GM12801 (cell line): ENCODE data around the gene SLC7A14.

Experiments used
- TF ChIP-seq, protein P1 (sequence below): IDR thresholded peaks from one replicate; pipeline ENCODE4 v1.5.1; 2011; ENCODE audit warnings: control low read depth; ENCODE audit not compliant: insufficient read length; ENCODE audit errors: extremely low read depth

SLC7A14 gene

DNA sequence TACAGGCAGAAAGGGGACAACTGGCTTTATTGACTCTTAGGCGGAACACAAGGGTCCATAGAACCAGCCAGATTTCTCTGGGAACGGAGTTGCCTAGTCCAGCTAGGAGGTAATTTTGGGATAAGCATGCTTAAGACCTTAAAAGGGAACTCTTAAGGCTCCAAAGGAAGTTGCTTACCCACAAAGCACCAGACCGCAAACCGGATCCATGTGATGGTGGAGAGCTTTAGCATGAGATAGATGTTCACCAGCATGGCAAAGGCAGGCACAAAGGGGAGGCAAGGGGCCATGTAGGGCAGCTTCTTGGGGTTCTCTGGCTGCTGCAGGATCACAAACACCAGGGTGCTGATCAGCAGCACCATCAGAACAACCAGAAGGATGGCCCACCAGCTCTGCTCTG, 105.8 kb downstream of the SLC7A14 start:
- TF ChIP-seq, protein P1, sequence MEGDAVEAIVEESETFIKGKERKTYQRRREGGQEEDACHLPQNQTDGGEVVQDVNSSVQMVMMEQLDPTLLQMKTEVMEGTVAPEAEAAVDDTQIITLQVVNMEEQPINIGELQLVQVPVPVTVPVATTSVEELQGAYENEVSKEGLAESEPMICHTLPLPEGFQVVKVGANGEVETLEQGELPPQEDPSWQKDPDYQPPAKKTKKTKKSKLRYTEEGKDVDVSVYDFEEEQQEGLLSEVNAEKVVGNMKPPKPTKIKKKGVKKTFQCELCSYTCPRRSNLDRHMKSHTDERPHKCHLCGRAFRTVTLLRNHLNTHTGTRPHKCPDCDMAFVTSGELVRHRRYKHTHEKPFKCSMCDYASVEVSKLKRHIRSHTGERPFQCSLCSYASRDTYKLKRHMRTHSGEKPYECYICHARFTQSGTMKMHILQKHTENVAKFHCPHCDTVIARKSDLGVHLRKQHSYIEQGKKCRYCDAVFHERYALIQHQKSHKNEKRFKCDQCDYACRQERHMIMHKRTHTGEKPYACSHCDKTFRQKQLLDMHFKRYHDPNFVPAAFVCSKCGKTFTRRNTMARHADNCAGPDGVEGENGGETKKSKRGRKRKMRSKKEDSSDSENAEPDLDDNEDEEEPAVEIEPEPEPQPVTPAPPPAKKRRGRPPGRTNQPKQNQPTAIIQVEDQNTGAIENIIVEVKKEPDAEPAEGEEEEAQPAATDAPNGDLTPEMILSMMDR, result no peak

DNA sequence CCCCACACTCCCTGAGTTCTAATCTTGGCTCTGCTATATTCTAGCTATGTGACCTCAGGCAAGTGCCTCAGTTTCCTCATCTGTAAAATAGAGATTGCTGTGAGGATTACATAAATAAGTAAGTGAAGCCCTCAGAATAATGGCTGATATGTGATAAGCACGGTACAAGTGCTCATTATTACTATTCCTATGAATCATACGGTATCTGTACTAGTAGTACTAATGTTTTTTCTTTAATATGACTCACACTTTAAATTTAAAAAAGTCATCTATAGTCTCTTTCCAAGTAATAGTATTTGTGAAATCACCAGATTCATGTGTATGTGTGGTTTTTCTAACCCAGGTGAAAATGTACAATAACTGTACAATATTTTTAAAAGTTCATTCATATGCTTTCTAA, 108.5 kb downstream of the SLC7A14 start:
- TF ChIP-seq, protein P1, result no peak

DNA sequence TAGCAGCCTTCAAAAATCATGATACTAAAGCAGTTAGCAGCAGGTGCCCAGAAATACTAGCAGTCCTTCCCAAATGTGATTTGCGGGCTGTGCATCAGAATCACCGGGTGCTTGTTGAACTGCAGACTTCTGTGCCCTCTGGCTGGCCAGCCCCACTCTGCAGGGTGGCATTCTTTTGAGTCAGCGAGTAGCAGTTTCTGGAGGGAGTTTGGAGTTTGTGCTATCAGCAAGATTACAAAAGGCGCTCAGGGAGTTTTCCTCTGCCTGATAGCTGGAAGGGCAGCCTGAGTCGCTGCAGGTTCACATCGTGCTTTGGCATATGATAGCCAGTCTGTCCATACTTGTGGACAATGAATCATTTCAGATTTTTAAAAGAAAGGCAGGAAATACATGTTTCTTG, 109.6 kb downstream of the SLC7A14 start:
- TF ChIP-seq, protein P1, result no peak

DNA sequence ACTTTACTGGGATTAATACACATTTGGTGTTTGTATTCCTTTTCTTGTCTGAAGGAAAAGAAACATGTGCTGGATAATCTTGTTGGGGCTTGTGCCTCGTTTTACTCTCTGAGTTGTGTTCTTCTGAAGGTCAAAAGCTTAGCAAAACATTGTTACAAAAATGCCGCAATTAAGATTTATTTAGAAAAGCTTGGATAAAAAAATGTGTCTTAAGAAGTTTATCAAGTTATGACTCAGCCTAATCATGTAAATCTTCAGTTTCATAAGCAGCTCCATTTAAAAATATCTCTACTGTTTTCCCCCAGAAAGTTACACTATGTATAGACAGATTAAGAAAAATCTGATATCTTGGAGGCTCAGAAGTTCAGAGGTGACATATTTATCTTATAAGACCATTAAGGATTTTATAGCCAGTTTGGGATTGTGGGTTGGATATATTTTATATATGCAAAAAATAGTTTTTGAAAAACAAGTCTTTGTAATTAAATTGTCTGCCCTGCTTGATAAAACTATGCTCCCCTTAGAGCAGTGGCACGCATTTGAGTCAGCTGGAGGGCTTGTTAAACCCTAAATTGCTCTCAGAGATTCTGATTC, 110.7 kb downstream of the SLC7A14 start:
- TF ChIP-seq, protein P1, result no peak

DNA sequence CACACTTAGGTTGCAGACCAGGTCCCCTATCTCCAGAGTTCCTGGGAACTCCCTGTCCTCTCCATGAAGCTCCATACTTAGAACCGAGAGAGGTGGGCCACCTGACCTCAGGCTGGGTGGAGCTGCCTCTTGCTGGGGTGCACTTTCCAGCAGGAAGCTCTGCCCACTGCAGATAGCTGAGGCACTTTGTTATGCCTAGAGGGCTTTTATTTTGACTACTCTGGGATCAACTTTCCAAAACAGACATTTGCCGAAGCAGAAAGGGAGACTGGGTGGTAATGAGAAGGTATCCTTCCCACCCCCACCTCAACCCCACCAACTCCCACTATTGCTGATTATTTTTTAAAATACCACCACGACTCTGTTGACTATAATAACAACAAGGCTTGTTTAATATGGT, 112.5 kb downstream of the SLC7A14 start:
- TF ChIP-seq, protein P1, result no peak

DNA sequence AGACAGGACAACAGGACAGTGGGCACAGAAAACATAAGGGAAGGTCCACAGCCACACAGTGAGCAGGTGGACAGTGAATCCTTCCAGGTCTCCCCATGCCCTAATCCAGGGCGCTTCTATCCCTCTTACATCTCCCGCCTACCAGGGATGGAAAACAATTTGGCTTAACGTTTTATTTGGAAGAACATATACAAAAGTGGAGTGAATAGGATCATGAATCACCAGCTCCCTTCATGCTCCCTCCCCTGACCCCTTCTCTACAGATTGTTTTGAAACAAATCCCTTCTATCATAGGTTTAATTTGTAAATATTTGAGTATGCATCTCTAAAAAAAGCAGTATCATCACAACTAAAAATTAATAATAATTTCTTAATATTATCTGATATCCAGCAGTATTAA, 114.7 kb downstream of the SLC7A14 start:
- TF ChIP-seq, protein P1, result no peak

DNA sequence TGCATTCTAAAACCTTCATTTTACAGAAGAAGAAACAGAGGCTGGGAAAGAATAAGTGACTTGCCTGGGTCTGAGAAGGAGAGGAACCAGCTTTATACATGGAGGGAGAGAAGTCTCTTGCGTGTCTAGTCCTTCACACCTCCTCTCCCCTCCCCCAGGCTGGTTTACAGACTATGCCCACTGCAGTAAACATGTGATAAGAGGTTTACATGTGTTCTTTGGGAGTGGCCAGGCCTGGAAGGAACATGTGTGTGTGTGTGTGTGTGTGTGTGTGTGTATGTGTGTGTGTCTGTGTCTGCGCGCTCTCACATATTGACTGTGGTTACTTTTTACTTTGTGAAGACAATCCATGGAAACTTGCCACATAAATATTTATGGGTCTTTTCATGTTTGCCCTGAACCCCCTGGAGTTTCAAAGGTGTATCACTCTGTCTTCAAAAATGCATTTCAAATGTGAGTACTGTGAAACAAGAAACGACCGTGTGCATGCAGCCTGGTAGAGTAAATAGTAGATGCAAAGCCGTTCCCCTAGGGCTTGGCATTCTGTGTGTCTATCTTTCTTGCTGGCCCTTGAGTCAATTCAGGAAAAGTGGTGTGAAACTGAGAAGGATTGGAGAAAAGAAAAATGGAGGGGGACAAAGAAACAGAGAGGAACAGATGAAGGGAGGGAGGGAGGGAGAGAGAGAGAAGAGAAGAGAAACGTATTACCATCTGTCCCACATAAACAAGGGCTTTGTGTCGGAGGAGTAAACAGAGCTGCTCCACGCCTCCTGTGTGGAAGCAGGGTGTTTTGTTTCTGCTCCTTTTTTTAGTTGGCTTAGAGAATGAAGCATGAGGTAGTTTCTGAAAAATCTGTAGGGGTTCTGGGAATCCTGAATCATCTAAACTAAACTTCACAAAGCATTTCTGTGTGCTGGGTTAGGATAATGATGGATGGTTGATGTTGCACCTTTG, 115.5 kb downstream of the SLC7A14 start:
- TF ChIP-seq, protein P1, result no peak
